Natural killer cell (primary cell): ENCODE measurements around the gene TMEM117. TPM values are rescaled to one million over a fixed set of nuclear protein-coding genes. Genes with fewer than 3 reads are reported as not detected.

Source experiments
- ATAC-seq, 3 donors: fragments of 150-1000 bp in 2 of 3; fragments of 200-7000 bp in 1 of 3; cut with Tn5 transposase; 1 replicate in 1 of 3; 2 replicates in 2 of 3; pipeline ENCODE4 v1.10.0; 2021; ENCODE audit warnings: mild to moderate bottlenecking in 2 of 3, moderate library complexity in 2 of 3
- DNase-seq, 2 donors: peaks; one replicate each; pipeline versions ENCODE4 v3.0.0 to v3.0.0-alpha.2; 2013 to 2021; ENCODE audit warnings: mixed read lengths in 1 of 2
- H3K27ac ChIP-seq: one replicate; pipeline ENCODE4 v1.5.1; 2013; ENCODE audit warnings: mild to moderate bottlenecking, low read length
- H3K27me3 ChIP-seq: one replicate; pipeline ENCODE4 v1.6.1; 2013; ENCODE audit warnings: low read length; ENCODE audit not compliant: control insufficient read depth, insufficient read depth
- H3K36me3 ChIP-seq: one replicate; pipeline ENCODE4 v1.6.1; 2013; ENCODE audit warnings: low read length; ENCODE audit not compliant: control insufficient read depth, insufficient read depth
- H3K4me1 ChIP-seq: one replicate; pipeline ENCODE4 v1.6.1; 2013; ENCODE audit warnings: low read length; ENCODE audit not compliant: control insufficient read depth, insufficient read depth
- H3K4me3 ChIP-seq: one replicate; pipeline ENCODE4 v1.5.1; 2013; ENCODE audit warnings: low read length
- H3K9me3 ChIP-seq: one replicate; pipeline ENCODE4 v1.6.1; 2013; ENCODE audit warnings: low read length; ENCODE audit not compliant: control insufficient read depth, insufficient read depth
- H3K27ac Mint-ChIP-seq, 2 donors: one replicate each; pipeline ENCODE4 v1.8.0; 2022; ENCODE audit warnings: mild to moderate bottlenecking in 2 of 2, mixed read lengths in 2 of 2, moderate library complexity in 1 of 2
- H3K27me3 Mint-ChIP-seq, 2 donors: one replicate each; pipeline ENCODE4 v1.8.0; 2022; ENCODE audit warnings: low read depth in 2 of 2, mixed read lengths in 2 of 2
- H3K36me3 Mint-ChIP-seq: one replicate; pipeline ENCODE4 v1.8.0; 2022; ENCODE audit warnings: mixed read lengths
- H3K4me1 Mint-ChIP-seq, 2 donors: one replicate each; pipeline ENCODE4 v1.8.0; 2022; ENCODE audit warnings: mixed read lengths in 2 of 2
- H3K4me3 Mint-ChIP-seq: one replicate; pipeline ENCODE4 v1.8.0; 2022; ENCODE audit warnings: mild to moderate bottlenecking, moderate library complexity, mixed read lengths
- H3K9me3 Mint-ChIP-seq, 2 donors: one replicate each; pipeline ENCODE4 v1.8.0; 2022; ENCODE audit warnings: mixed read lengths in 2 of 2
- CTCF ChIP-seq: fragments of 200-600 bp; IDR thresholded peaks from one replicate; pipeline ENCODE4 v1.8.0; 2022; ENCODE audit warnings: antibody characterized with exemption
- WGBS: methylation state at CpG from one replicate; pipeline ENCODE4 v1.1.7; 2013; ENCODE audit warnings: missing lambda C conversion rate; ENCODE audit not compliant: insufficient coverage; 5-methylcytosine and 5-hydroxymethylcytosine counted together
- intact Hi-C: fragments of 100-400 bp; cut with micrococcal nuclease; formaldehyde crosslinking; loops from one replicate; pipeline ENCODE4 v1.14.2; 2022
- total RNA-seq, 4 donors: library from RNA; stranded (reverse); fragments of 120-200 nt in 1 of 4; gene quantifications; one replicate each; pipeline versions ENCODE4 v1.2.3 to v1.2.4, GENCODE V29; 2013 to 2022

TMEM117 gene
- total RNA-seq, 3 donors from 2014 or later (not counting 1 experiment from before 2014, with no cell fraction given), result 7.1 to 8.1 (median 7.9) TPM

- peaks cover 3% of the 10 kb centered on the region for H3K27me3 ChIP-seq
- intact Hi-C loops, result no loop called here
- ATAC-seq, result peak in 2 of 3 donors; percentile 31 to 33
- Mint-ChIP-seq H3K4me3 (peak overlapping the region; percentile 52), H3K27me3 (peaks cover 0 to 7% of the 10 kb centered on the region in 2 donors), H3K4me1 (peaks cover 26 to 32% of the 10 kb centered on the region in 2 donors), H3K36me3 (no peaks in the 10 kb centered on the region), H3K27ac (peak overlapping the region; percentile 20 to 62), H3K9me3 (no peaks in the 10 kb centered on the region)
- H3K4me3 ChIP-seq, result no peak overlapping the region
- H3K9me3 ChIP-seq, result no peaks in the 10 kb centered on the region
- TF ChIP-seq CTCF, result no peak
- peaks cover 13% of the 10 kb centered on the region for H3K4me1 ChIP-seq
- 86% methylated on average over 1 of the region's 4 CpGs for WGBS
- no peak overlapping the region for H3K27ac ChIP-seq
- H3K36me3 ChIP-seq, result no peaks in the 10 kb centered on the region
- DNase-seq, result peak in 1 of 2 donors; percentile 48
These were observed 3.3 kb upstream of the TMEM117 start for GRCh38 chr12:43832463-43833168.

- Mint-ChIP-seq H3K9me3 (no peaks in the 10 kb centered on the region), H3K36me3 (no peaks in the 10 kb centered on the region), H3K27ac (peak overlapping the region; percentile 41 to 85), H3K4me3 (peak overlapping the region; percentile 81), H3K4me1 (peaks cover 32 to 36% of the 10 kb centered on the region in 2 donors), H3K27me3 (no peaks in the 10 kb centered on the region)
- H3K4me1 ChIP-seq, result peaks cover 13% of the 10 kb centered on the region
- peak overlapping the region; percentile 32 for H3K27ac ChIP-seq
- no peaks in the 10 kb centered on the region for H3K36me3 ChIP-seq
- H3K9me3 ChIP-seq, result no peaks in the 10 kb centered on the region
- TF ChIP-seq CTCF, result no peak
- H3K4me3 ChIP-seq, result peak overlapping the region; percentile 37
- H3K27me3 ChIP-seq, result peaks cover 3% of the 10 kb centered on the region
- intact Hi-C loops, result no loop called here
- DNase-seq (peak in 1 of 2 donors; percentile 36), ATAC-seq (peak; percentile 1 to 5 (median 1))
- 42% methylated on average over 6 of the region's 6 CpGs for WGBS
These were observed 621 bp upstream of the TMEM117 start for GRCh38 chr12:43835264-43835655.

GRCh38 chr12:43836475-43836989 is 651 bp downstream of the TMEM117 start:
- Mint-ChIP-seq H3K27ac (peak overlapping the region; percentile 74 to 85), H3K36me3 (no peaks in the 10 kb centered on the region), H3K4me3 (peak overlapping the region; percentile 71), H3K27me3 (no peaks in the 10 kb centered on the region), H3K9me3 (no peaks in the 10 kb centered on the region), H3K4me1 (peaks cover 32 to 36% of the 10 kb centered on the region in 2 donors)
- Histone ChIP-seq H3K36me3 (no peaks in the 10 kb centered on the region), H3K4me3 (peak overlapping the region; percentile 62), H3K27me3 (no peaks in the 10 kb centered on the region), H3K4me1 (peaks cover 13% of the 10 kb centered on the region), H3K27ac (peak overlapping the region; percentile 67), H3K9me3 (no peaks in the 10 kb centered on the region)
- whole genome bisulfite sequencing, result 4% methylated on average over 6 of the region's 8 CpGs
- DNase-seq (peak in 1 of 2 donors; percentile 44), ATAC-seq (no peak)
- no peak for TF ChIP-seq CTCF
- intact Hi-C loops, result loop anchor here (2.0 kb wide), 2 partner anchors 30 to 78 kb away; partner anchors contain the start of genes IRAK4, PUS7L and TWF1
